DMS 273 (cell line): Measurements from ENCODE around the gene CYP19A1.

Experiments used
- DNase-seq: peaks from one replicate; lab custom pipeline; 2025; ENCODE audit not compliant: unreplicated experiment; lab: John Stamatoyannopoulos, UW

Gene CYP19A1

GRCh38 chr15:51363383-51363782, 25.0 kb upstream of the CYP19A1 start:
- no peak for DNase-seq

GRCh38 chr15:51359981-51360380, 21.6 kb upstream of the CYP19A1 start:
- DNase-seq: no peak

- no peak for DNase-seq
Observed at GRCh38 chr15:51356983-51357382, 18.6 kb upstream of the CYP19A1 start.

- no peak for DNase-seq
Observed at GRCh38 chr15:51356147-51356546, 17.8 kb upstream of the CYP19A1 start.

DNA sequence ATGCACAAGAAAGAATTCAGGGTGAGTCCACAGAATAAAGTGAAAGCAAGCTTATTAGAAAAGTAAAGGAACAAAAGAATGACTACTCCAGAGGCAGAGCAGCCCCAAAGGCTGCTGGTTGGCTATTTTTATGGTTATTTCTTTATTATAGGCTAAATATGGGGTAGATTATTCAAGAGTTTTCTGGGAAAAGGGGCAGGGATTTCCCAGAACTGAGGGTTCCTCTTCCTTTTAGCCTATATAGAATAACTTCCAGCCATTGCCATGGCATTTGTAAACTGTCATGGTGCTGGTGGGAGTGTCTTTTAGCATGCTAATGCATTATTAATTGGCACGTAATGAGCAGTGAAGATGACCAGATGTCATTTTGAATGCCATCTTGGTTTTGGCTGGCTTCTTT, 16.7 kb upstream of the CYP19A1 start:
- no peak for DNase-seq

- DNase-seq: no peak
Observed at GRCh38 chr15:51353976-51354375, 15.6 kb upstream of the CYP19A1 start.

DNA sequence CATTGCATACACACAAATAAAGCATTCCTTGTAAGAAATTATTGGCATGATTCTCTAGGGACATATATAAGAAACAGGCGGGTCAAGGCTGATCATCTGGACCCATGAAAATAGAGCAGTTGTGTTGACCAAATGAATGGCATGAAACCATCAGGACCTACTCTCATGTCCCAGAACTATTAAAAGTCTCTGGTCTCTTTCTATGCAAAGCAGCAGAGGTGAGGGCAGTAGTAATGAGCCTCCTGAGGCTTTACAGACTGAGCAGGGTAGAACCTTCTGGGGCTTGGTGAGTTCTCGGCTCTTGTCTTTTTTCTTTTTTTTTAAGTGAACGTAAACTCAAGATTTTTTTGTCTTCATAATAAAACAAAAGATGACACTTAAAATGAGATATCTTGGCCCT, 12.3 kb upstream of the CYP19A1 start:
- DNase-seq: no peak

GRCh38 chr15:51349156-51349844, 10.9 kb upstream of the CYP19A1 start:
- no peak for DNase-seq

GRCh38 chr15:51348688-51349087, 10.3 kb upstream of the CYP19A1 start:
- no peak for DNase-seq

DNA sequence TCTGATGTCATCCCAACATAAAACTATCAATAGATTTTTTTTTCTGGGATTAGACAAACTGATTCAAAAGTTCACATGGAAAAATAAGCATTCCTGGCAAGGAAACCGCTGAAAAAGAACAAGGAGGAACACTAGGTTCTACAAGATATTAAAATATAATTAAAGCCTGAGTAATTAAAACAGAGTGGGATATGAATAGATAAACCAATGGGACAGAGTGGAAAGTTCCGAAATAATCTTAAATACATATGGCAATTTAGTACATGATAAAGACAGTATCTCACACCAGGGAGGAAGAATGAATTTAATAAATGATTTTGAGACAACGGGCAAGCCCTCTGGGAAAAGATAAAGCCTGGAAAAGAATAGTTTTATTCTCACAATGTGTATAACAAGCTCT, 7.7 kb upstream of the CYP19A1 start:
- no peak for DNase-seq

DNA sequence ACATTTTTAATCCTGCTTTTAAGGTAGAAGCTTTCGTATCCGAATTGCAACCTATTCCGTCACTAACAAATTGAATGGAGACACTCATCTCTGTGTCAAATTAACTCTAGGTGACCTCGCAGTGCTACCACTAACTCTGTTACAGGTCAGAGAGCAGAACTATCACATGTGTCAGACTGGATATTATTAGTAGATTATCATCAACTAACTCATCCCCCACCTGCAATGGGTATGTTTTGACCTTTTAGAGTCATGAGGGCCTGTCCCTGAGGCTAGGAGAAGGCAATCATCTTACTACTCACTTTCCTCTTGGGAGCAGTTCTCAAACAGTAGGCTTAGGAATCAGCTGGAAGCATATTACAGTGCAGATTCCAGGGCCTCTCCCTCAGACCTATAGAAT, 5.1 kb upstream of the CYP19A1 start:
- DNase-seq: no peak

DNA sequence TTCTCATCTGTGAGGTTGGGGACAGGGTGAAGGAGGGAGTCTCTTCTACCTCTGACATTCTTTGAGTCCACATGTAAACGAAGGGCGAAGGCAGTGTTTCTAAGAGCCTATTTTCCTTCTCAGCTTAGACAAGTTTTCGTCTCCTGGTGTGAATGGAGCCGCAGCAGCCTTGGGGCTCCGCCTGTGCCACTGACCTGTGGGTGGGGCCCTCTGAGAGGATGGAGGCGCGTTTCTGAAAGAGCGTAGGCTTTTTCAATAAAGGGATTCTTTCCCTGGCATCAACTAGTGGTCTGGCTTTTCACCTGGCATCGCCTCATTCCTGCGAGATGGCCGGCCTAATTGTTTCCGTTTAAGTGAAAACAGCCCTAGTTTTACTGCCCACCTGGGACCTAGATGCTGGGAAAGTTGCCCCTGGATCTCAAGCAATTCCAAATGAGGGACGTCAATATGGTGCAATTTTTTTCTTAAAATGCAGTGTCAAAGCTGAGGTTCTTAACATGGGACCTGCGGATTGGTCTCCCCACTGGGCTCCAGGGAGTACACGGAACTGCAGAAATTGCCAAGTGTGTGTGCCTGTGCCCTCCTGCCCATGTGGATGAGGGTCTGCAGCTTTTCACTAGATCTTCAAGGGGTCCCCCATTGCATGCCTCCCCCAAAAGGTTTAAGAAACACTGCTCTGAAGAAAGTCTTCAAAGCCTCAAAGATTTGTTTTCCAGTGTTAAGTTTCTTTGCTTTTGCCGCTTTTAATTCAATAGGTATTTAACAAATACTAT, 4.0 kb upstream of the CYP19A1 start:
- peak; percentile 13 for DNase-seq

GRCh38 chr15:51341366-51342226, 3.2 kb upstream of the CYP19A1 start, which contains the start of gene GLDN:
Gene GLDN (plus strand): TSS chr15:51341655. CDS start chr15:51341685, 30 bp downstream.
- peak; percentile 41 for DNase-seq

DNA sequence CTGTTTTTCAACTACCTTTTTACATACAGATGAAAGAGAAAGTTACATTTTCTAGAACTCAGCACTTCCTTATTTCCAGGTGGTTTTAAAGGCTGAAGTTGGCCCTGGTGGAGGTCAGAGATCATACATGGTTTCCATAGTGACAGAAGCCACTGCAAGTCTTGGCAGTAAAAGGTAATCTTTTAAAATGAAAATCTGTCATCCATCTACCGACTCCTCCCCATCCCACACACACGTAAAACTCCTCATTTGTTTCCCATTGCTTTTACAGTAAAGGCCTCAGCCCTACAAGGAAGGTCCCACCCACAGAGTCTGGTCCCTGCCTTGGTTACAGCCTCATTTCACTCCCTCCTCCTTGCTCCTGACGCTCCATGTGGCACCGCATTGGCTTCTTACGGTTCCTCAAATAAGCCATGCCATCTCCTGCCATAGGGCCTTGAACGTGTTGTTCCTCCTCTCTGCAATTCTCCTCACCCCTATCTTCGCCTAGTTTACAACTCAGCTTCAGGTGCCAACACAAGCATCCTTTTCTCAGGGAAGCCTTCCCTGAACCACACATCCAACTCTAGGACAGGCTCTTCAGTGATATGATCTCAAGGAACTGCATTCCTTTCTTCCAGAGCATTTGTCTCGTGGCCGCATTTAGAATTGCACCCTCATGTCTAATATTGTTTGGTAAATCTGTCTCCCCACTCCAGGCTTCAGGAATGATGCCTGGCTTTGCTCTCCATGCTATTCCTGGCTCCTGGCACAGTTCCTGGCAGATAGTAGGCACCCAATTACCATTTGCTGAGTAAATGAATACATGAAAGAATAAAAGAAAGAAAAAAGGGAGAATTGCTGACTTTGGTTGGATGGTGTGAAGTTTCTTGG, 2.6 kb downstream of the CYP19A1 start:
- no peak for DNase-seq

GRCh38 chr15:51335087-51335486, 3.3 kb downstream of the CYP19A1 start:
- DNase-seq: no peak

DNA sequence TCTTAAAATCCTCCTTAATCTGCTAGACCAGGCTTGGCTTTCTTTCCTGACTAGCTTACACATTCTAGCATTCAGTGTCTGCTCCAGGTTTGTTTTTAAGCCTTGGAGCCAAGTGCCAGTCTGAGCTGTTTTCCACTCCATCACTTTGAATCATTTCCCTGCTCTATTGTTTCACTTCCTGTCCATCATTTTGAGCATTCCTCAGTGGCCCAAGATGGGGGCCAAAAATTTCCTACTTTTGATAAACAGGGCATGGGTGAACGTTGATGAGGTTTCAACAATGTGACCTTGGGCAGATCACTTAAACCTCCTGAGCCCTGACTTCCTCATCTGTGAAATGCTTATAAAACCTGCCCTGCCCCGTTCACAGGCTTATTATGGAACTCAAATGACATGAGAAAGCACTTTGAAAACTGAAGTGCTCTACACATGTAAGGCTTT, 4.4 kb downstream of the CYP19A1 start:
- DNase-seq: no peak

- DNase-seq: no peak
Observed at GRCh38 chr15:51333571-51333970, 4.8 kb downstream of the CYP19A1 start.

DNA sequence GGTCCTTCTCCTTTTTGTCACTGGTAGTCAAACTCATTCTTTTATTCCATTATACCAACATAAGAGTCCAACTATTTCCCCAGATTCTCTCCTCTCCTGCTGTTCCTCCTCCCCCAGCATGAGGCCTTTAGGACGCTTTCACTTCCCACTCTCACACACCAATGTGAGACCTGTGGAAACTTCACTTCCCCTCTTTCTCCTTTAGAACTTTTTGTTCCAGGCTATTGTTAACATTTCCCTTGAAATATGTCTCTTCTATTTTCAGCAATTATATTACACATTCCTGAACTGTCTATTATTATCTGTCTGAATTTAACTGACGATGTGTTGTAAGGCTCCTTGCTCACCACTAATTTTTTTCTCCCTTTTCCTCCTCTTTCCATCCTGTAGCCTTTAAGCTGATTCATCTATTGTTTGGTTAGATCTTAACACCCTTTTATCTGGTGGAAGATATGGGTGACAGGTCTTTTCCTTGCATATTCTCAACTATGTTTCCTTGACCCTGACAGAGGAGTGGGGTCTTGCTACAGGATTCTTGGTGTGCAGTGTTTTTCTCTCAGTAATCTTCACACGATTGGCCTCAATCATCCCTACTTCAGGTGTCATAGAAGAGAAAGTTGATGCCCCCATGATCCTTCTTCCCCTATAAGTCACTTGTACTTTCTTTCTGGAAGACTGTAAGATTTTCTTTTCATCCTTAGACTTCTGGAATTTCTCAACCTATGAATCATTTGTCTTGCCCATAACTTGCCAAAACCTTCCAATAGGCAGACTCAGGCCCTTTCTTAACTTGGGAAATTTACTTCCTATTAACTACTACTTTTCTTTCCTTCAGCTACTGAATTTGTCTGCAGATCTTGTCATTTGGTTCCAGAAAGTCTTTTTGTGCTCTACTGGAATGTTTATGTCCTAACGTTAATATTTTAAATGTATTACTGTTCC, 5.9 kb downstream of the CYP19A1 start:
- DNase-seq: no peak

- no peak for DNase-seq
Observed at GRCh38 chr15:51331141-51331540, 7.3 kb downstream of the CYP19A1 start.
